Cardiac muscle cell (in vitro differentiated cells and primary cell): ENCODE data around the gene ATP8B2. TPM values are rescaled to one million over a fixed set of nuclear protein-coding genes. Genes with fewer than 3 reads are reported as not detected.
"Not testable (repeated sequence)": the region's sequence is repeated elsewhere in the genome, so short reads cannot be mapped to it uniquely, and the experiment has no call there.

Experiments used
- DNase-seq, 2 donors: peaks; one replicate each; pipeline versions ENCODE4 v3.0.0 to v3.0.0-alpha.2; 2010 to 2017; ENCODE audit warnings: low read depth in 1 of 2, low spot score in 1 of 2
- H3K27ac ChIP-seq: fragments of 200-600 bp; sonication (generic); 2 replicates; pipeline ENCODE4 v1.5.1; 2016
- H3K27me3 ChIP-seq: fragments of 200-600 bp; sonication (generic); 2 replicates; pipeline ENCODE4 v1.6.0; 2016; ENCODE audit warnings: control low read depth
- H3K36me3 ChIP-seq: fragments of 200-600 bp; sonication (generic); 2 replicates; pipeline ENCODE4 v1.5.1; 2016; ENCODE audit warnings: control low read depth
- H3K4me1 ChIP-seq: fragments of 200-600 bp; sonication (generic); 2 replicates; pipeline ENCODE4 v1.8.1; 2017; ENCODE audit warnings: low read depth, mild to moderate bottlenecking, mixed run types
- H3K4me3 ChIP-seq: fragments of 200-600 bp; sonication (generic); 2 replicates; pipeline ENCODE4 v1.5.1; 2016; ENCODE audit warnings: mild to moderate bottlenecking
- H3K9me3 ChIP-seq: fragments of 200-600 bp; sonication (generic); 2 replicates; pipeline ENCODE4 v1.5.1; 2017; ENCODE audit warnings: low read depth, mild to moderate bottlenecking, control low read depth
- CTCF ChIP-seq: IDR thresholded peaks from 2 replicates; pipeline ENCODE4 v1.5.1; 2012; ENCODE audit warnings: low read depth, mild to moderate bottlenecking, low read length
- polyA plus RNA-seq: library from polyadenylated mRNA; unstranded; fragments of >200 nt; fragmentation: Nextera tagmentation; extraction: Ambion mirVana; gene quantifications from 2 replicates; pipeline ENCODE4 v1.2.1, GENCODE V29; 2016
- total RNA-seq: library from RNA; depleted of rRNA; stranded (reverse); fragments of >200 nt; gene quantifications from 2 replicates; pipeline ENCODE4 v1.2.3, GENCODE V29; 2016

Gene ATP8B2
- total and polyA plus RNA-seq, 2 experiments from 2014 or later, result 13.5 to 116 TPM

DNA sequence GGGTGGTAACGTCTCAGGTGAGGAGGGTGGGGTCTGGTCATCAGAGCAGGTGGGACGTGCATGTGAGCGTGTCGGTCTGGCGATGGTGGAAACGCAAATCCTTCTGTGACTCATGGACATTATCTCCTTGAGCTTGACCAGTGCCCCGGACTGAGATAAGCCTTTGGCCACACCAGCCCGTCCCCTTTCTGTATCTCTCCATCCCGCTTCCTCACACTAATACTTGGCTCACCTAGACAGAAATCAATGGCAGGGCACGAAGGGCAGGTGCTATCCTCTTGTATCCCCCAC, 12.3 kb upstream of the ATP8B2 start:
- Histone ChIP-seq H3K27ac (no peak overlapping the region), H3K4me3 (no peak overlapping the region), H3K9me3 (no peaks in the 10 kb centered on the region), H3K4me1 (no peaks in the 10 kb centered on the region), H3K27me3 (no peaks in the 10 kb centered on the region), H3K36me3 (no peaks in the 10 kb centered on the region)
- TF ChIP-seq CTCF, result no peak
- DNase-seq, result no peak

GRCh38 chr1:154314226-154314625, 11.1 kb upstream of the ATP8B2 start:
- H3K27ac ChIP-seq, DNase-seq, H3K36me3 ChIP-seq, H3K4me3 ChIP-seq, H3K9me3 ChIP-seq, H3K27me3 ChIP-seq, H3K4me1 ChIP-seq: not testable (repeated sequence)

DNA sequence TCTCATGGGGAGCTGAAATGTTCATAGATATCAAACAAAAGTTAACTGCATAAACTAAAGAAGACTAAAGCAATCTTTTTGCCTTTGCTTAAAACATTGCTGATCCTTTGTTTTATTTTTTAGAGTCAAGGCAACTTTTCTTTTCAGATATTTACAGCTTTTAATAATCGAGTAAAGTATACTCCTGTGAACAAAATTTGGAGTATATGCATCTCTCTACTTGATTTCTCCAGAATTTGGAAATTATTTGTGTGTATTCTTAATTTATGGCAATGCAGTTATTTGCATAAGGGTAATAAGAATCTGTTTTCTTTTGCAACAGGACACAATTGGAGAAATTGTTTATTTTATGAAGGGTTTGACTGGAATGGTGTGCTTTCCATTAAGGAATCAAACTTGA, 8.6 kb upstream of the ATP8B2 start:
- TF ChIP-seq CTCF, result no peak

DNA sequence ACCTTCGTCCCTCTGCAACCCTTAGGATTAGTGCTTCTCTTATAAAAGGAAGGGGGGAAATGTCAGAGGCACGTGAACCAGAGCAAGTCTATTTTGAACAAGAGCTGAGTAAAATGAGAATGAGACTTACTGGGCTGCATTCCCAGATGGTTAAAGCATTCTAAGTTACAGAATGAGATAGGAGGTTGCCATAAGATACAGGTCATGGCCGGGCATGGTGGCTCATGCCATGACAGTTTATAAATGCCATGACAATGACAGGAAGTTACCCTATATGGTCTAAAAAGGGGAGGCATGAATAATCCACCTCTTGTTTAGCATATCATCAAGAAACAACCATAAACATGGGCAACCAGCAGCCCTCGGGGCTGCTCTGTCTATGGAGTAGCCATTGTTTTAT, 6.9 kb upstream of the ATP8B2 start:
- Histone ChIP-seq H3K27ac (no peak overlapping the region), H3K27me3 (no peaks in the 10 kb centered on the region), H3K4me1 (peaks cover 11% of the 10 kb centered on the region), H3K4me3 (no peak overlapping the region), H3K36me3 (no peaks in the 10 kb centered on the region), H3K9me3 (no peaks in the 10 kb centered on the region)
- no peak for DNase-seq
- TF ChIP-seq CTCF, result no peak

More for the DNA sequence above, 8.6 kb upstream of the ATP8B2 start:
- DNase-seq, result no peak
- H3K4me3 ChIP-seq, result no peak overlapping the region
- no peaks in the 10 kb centered on the region for H3K9me3 ChIP-seq
- no peaks in the 10 kb centered on the region for H3K27me3 ChIP-seq
- peaks cover 11% of the 10 kb centered on the region for H3K4me1 ChIP-seq
- no peak overlapping the region for H3K27ac ChIP-seq
- no peaks in the 10 kb centered on the region for H3K36me3 ChIP-seq

DNA sequence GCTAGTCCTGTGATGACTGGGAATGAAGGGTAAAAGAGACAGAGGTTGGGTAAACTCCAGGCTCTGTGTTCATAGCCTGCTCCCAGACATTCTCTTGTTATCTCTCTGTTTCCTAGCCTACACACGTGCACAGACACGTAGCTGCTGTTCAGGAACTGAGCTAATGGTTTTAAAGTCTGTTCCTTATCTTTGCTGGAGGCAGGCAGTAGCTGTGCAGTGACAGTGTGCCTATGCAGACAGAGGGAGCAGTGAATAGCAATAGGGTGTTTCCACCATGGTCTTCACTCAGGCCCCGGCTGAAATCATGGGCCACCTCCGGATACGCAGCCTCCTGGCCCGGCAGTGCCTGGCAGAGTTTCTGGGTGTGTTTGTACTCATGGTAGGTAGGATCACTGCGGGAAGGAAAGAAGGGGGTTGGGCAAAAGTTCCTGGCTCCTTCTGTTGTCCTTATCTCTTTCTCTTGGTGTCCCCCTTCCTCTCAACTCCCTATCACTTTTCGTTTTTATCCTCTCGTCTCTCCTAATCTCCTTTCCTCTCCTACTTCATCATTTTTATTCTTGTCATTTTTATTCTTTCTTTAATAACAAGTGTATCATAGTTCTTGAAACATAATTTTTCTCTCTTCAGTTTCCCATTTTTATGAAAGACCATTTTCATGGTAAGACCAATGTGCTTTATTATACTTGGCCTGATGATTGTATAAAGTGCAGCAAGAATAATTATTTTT, 4.3 kb upstream of the ATP8B2 start, which contains the start of gene AQP10:
TSS of gene AQP10 (plus strand) at position 212 of the 727 bp plus-strand sequence. CDS start at position 275, 63 bp downstream.
- Histone ChIP-seq H3K27me3 (no peaks in the 10 kb centered on the region), H3K36me3 (no peaks in the 10 kb centered on the region), H3K4me3 (no peak within 1 kb of the TSS), H3K9me3 (no peaks in the 10 kb centered on the region), H3K4me1 (peaks cover 11% of the 10 kb centered on the region), H3K27ac (peak within 1 kb of the TSS; percentile 78)
- peak; percentile 81 to 88 for DNase-seq
- no peak for TF ChIP-seq CTCF

- H3K4me3 ChIP-seq, H3K27me3 ChIP-seq, H3K9me3 ChIP-seq: not testable (repeated sequence)
Observed at GRCh38 chr1:154321609-154321934, 3.8 kb upstream of the ATP8B2 start.

More at GRCh38 chr1:154321609-154321934, 3.8 kb upstream of the ATP8B2 start:
- Histone ChIP-seq H3K4me1 (peaks cover 14% of the 10 kb centered on the region), H3K27ac (peak overlapping the region; percentile 78)
- not testable (repeated sequence) for DNase-seq, H3K36me3 ChIP-seq
